SIG-M5 treated with dmso at 0.1 percent for 504 hours (cell line): ENCODE results near the gene RCAN2.

Experiments used
- DNase-seq: peaks from one replicate; lab custom pipeline; 2025; ENCODE audit not compliant: unreplicated experiment; lab: John Stamatoyannopoulos, UW

RCAN2 gene

GRCh38 chr6:46293641-46294316 lies 197.5 kb downstream of the RCAN2 start:
- DNase-seq = no peak

GRCh38 chr6:46291880-46292279 lies 199.4 kb downstream of the RCAN2 start:
- no peak for DNase-seq

DNA sequence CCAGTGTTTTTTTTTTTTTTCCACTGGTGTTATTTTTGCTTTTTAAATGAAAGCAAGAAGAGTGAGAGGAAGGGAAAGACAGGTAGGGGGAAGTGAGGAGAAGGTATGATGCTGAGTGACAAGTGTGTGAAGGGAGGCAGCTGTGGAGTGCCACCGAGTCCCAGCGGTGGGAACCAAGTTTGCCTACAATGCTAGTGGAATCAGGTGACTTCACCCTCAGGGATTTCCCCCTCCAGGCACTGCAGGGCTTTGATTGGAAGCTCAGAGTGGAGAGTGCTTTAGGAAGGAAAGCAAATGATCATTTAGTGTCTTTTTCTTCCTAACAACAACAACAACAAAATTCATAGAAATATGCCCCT lies 200.0 kb downstream of the RCAN2 start:
- no peak for DNase-seq

DNA sequence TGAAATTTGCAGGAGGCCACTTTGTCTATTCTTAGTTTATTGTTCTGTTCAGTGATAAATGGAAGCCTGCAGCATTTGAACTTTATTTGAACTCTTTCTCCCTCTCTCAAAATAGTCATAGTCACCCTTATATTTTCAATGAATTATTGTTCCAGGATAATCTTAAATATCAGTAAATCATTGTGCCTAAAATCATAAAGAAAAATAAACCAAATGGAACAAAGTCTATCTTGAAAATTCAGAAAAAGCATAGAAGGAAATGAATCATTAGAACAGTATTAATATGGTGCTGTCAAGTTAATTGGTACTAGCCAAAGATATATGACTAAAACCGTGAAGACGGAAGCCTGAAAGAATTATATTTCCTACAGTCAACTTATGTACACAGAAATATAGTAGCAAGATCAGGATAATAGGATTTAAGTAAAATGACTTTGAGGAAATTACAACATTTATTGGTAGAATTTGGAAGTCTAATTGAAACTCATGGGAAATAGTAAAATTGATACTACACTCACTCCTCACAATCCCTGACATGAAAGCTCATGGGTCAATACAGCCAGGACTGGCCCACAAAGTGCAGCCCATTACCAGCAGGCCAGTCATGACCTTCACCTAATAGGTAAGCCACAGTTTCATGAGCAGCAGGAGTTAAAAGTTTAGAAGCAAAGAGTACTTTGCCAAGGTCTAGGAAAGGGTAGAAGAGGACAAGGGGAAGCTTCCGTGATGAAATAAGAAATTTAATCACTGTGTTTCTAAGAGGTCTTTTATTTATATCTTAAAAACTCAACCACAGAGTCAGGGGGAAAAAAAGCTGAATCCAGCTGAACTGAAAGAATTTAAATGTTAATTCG lies 200.6 kb downstream of the RCAN2 start:
- no peak for DNase-seq

GRCh38 chr6:46289898-46290297 lies 201.4 kb downstream of the RCAN2 start:
- no peak for DNase-seq

DNA sequence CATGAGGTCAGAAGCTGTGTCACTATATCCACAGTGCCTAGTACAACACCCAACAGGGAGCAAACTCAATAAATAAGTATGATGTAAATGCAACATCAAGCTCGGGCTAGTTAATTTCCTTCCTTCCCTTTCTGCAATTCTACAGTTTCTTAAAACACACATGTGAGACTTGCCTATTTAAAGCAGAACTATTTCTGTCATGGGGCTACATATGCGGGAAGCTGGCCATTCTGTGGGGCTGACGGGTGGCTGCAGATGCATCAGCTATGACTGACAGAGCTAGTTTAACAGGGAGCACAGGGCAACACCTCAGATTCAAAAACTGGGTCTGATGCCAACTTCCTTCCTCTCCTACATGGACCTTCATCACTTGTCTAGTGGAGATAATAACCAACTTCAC lies 202.4 kb downstream of the RCAN2 start:
- DNase-seq = no peak

DNA sequence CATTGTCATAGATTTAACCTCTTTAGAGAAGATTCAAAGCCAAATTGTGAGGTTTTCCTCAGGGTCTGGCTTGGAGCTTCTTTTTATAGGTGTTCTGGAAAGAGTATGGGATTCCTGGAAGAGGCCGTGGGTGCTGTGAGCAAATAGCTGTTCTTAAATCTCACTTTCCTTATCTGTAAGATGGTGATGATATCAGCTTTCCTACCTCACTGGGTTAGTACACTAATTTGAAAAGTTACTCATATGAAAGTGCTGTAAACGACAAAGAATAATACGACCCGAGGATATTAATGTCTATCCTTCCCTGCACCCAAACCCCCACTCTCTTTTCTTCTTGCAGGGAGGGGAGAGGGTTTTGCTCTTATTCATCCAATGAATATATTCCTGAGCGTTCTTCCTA lies 203.6 kb downstream of the RCAN2 start:
- no peak for DNase-seq

DNA sequence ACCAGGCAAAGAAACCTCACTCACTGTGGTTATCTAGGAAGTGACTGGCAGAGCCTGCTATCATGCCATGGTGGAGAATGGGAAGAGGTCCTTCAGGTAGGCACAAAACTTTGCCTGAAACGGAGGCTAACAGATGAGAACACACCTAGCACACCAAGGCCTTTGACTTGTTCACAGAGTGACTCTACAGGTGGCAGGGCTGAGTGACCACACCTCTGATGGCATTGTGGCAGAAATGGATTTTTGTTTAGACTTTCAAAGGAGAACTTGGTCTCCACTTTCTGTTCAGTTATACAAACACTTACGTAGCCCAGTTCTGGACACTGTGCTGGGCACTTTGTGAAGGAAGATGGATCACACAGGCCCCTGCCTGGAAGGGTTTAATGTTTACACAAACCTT lies 204.2 kb downstream of the RCAN2 start:
- DNase-seq = no peak

- no peak for DNase-seq
These were observed 206.8 kb downstream of the RCAN2 start for GRCh38 chr6:46284475-46284874.

GRCh38 chr6:46281110-46281509 lies 210.1 kb downstream of the RCAN2 start:
- no peak for DNase-seq

DNA sequence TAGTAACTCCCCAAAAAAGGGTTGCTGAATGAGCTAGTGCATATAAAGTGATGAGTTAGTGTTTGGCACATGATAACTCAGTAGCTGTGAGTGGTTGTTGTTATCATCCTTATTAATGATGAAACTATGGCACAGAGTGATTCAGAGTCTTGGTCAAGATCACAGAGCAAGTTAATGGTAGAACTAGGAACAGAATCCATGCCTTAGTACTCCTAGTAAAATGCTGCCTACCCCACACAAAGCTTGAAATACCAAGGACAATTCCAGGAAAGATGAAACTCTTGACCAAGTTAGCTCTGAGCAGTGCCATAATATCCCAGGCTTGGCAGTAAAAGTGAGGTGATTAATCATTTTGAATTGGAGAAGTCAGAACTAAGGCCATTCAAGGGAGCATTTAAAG lies 211.4 kb downstream of the RCAN2 start:
- DNase-seq = no peak

GRCh38 chr6:46276576-46277142 lies 214.6 kb downstream of the RCAN2 start:
- no peak for DNase-seq

- no peak for DNase-seq
These were observed 216.7 kb downstream of the RCAN2 start for GRCh38 chr6:46274502-46274901.

DNA sequence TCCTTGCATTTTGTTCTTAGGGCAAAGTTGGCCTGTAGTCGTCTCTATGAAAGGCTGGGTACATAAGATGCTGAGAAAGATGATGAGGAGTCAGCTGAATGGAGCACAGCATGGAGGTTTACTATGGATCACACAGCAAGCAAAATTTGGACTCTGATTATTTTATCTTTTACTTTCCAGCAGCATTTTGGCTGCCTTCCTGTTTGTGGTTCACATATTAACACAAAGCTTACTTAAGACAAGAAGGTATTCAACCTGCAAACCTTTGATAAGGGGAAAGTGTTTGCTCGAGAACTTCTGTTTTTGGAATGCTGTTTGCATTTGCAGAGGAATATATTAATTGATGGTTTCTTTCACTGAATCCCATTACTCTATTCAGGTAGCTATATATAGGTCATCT lies 217.3 kb downstream of the RCAN2 start:
- DNase-seq = no peak

GRCh38 chr6:46271728-46272127 lies 219.5 kb downstream of the RCAN2 start:
- no peak for DNase-seq

- DNase-seq = no peak
These were observed 220.1 kb downstream of the RCAN2 start for GRCh38 chr6:46271107-46271506.

GRCh38 chr6:46270336-46270735 lies 220.9 kb downstream of the RCAN2 start:
- DNase-seq = no peak

DNA sequence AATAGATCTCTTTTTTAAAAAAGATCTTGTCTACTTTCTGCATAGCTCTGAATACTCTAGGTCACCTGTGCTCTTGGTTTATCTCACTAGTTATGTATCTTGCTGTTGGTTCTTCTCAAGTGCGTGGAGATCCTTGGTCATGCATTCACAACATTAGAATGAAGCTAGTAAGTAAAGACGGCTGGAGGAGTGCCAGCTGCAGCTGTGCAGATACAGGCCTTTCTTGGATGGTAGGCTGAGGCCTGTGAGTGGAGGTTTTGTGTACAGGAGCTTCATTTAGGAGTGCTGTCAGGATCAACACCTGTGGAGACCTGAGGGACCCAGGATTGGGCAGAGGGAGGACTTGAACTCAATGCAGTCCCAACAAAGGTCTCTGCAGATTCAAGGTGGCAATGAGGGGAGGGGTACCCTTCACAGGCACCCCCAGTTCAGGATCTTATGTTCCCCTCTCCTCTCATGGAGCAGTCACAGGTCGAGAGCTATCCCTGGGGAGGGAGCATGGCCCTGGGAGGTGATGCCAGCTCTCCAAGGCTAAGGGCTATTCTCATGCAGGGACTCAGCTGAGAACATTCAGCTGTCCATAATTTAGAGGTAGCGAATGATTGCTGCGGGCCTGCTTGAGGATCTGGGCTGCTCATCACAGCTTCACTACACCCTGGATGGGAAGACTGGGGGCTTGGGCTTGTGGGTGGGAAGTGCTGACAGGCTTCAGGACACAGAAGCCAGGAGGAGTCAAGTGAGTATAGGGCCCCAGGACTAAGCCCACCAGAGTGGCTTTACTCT lies 221.6 kb downstream of the RCAN2 start:
- no peak for DNase-seq

DNA sequence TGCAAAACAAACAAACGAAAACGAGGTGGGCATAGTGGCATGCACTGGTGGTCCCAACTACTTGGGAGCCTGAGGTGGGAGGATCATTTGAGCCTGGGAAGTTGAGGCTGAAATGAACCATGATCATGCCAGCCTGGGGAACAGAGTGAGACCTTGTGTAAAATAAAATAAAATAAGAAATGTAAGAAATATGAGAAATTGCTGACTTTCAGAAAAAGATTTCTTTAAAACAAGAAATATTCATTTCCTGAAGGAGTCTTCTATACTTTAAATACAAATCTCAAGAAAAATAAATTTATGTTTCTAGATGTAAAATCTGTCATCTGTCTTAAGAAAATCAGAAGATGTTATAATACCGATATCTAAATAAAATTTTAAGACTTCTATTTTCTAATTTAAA lies 223.7 kb downstream of the RCAN2 start:
- no peak for DNase-seq

DNA sequence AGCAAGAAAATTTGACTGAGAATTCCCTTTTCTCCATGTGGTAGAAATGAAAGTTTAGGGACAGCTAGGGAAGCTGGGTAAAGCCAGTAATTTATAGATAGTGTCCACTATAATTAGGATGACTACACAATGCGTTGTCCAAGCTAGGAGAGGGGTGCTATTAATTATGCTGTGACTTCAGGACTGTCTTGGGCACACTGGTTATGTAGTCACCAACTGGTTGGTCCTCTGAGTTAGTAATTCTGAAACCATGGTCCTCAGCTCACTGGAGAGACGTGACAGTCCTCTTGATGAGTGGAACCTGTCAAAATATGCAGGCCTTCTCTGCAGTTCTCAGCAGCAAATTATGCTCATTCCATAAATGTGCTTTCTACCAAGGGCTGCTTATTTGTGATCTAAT lies 225.9 kb downstream of the RCAN2 start:
- no peak for DNase-seq

GRCh38 chr6:46263707-46264086 lies 227.6 kb downstream of the RCAN2 start:
- DNase-seq = no peak
